A549 (cell line): Measurements from ENCODE around the gene MAD2L1. TPM values are rescaled to one million over a fixed set of nuclear protein-coding genes. Genes with fewer than 3 reads are reported as not detected.
A peak's percentile ranks its signal among the peaks of the same experiment; 100 is the strongest.

Source experiments
- ATAC-seq, 2 experiments: fragments of 200-7000 bp in 1 of 2; fragments of >200 bp in 1 of 2; cut with Nextera tagmentation in 1 of 2; cut with Tn5 transposase in 1 of 2; 3 replicates each; pipeline versions ENCODE4 v1.8.0 to v1.9.1; 2018 to 2020; ENCODE audit warnings: mild to moderate bottlenecking in 1 of 2, moderate library complexity in 1 of 2
- CTCF ChIA-PET: fragments of 300-600 bp; sonication (Branson Sonifier 250); formaldehyde crosslinking; extraction: SDS; loops from one replicate; lab custom pipeline; 2021; ENCODE audit warnings: antibody characterized with exemption, inconsistent platforms; lab: Yijun Ruan, JAX
- POLR2A ChIA-PET: fragments of 350-600 bp; formaldehyde crosslinking; extraction: SDS; loops from one replicate; lab custom pipeline; 2021; ENCODE audit warnings: antibody characterized with exemption, inconsistent platforms; lab: Yijun Ruan, JAX
- DNase-seq, 2 experiments: peaks; one replicate each; pipeline versions ENCODE4 v3.0.0 to v3.0.0-alpha.2; 2011 to 2016; ENCODE audit warnings: low read depth in 1 of 2, low spot score in 1 of 2
- FAIRE-seq: peaks from 2 replicates; lab custom pipeline; 2011; peaks lifted over from hg19 to GRCh38; lab: Jason Lieb, UNC
- H3K27ac ChIP-seq, 2 experiments: fragments of >200 bp; sonication (Bioruptor Twin); formaldehyde crosslinking; 3 replicates each; pipeline ENCODE4 v1.5.1; 2016 to 2017
- H3K4me1 ChIP-seq: fragments of >200 bp; sonication (Bioruptor Twin); formaldehyde crosslinking; 3 replicates; pipeline ENCODE4 v1.6.1; 2016
- H3K4me2 ChIP-seq: fragments of >200 bp; sonication (Bioruptor Twin); formaldehyde crosslinking; 3 replicates; pipeline ENCODE4 v1.6.1; 2016
- H3K4me3 ChIP-seq: fragments of >200 bp; sonication (Bioruptor Twin); formaldehyde crosslinking; 3 replicates; pipeline ENCODE4 v1.5.1; 2016
- H3K9me3 ChIP-seq: fragments of >200 bp; sonication (Bioruptor Twin); formaldehyde crosslinking; 3 replicates; pipeline ENCODE4 v1.6.1; 2016
- BCL3 ChIP-seq: fragments of >200 bp; sonication (Bioruptor Twin); formaldehyde crosslinking; IDR thresholded peaks from 3 replicates; pipeline ENCODE4 v1.6.1; 2016
- CBX2 ChIP-seq: fragments of 200-600 bp; sonication (generic); IDR thresholded peaks from 2 replicates; pipeline ENCODE4 v1.6.1; 2016; ENCODE audit warnings: low read depth, mild to moderate bottlenecking, borderline replicate concordance
- CHD2 ChIP-seq: fragments of 150-350 bp; IDR thresholded peaks from 2 replicates; pipeline ENCODE4 v1.6.1; 2014; ENCODE audit warnings: low read length; ENCODE audit not compliant: partially characterized antibody
- CHD4 ChIP-seq: fragments of 200-600 bp; sonication (generic); IDR thresholded peaks from 2 replicates; pipeline ENCODE4 v1.6.1; 2016; ENCODE audit warnings: antibody characterized with exemption, mild to moderate bottlenecking, borderline replicate concordance
- EHMT2 ChIP-seq: fragments of 200-600 bp; sonication (generic); IDR thresholded peaks from 2 replicates; pipeline ENCODE4 v1.6.1; 2016; ENCODE audit warnings: antibody characterized with exemption, low read depth, mild to moderate bottlenecking, moderate library complexity
- EP300 ChIP-seq, 2 experiments: fragments of >200 bp; sonication (Bioruptor Twin); formaldehyde crosslinking; IDR thresholded peaks; 2 replicates in 1 of 2; 3 replicates in 1 of 2; pipeline ENCODE4 v1.6.1; 2016 to 2017
- ESRRA ChIP-seq: fragments of 150-350 bp; IDR thresholded peaks from 2 replicates; pipeline ENCODE4 v1.6.1; 2014; ENCODE audit warnings: mild to moderate bottlenecking, low read length, borderline replicate concordance
- FOSB ChIP-seq: fragments of 250-450 bp; sonication (Bioruptor Pico); IDR thresholded peaks from 2 replicates; pipeline ENCODE4 v1.5.0; 2020; ENCODE audit warnings: mild to moderate bottlenecking, moderate library complexity
- FOSL2 ChIP-seq, 2 experiments: fragments of 450-650 bp in 1 of 2; fragments of >200 bp in 1 of 2; sonication (Bioruptor Twin) in 1 of 2; formaldehyde crosslinking; IDR thresholded peaks; 2 replicates each; pipeline versions ENCODE4 v1.5.0 to v1.6.1; 2016 to 2020; ENCODE audit warnings: mild to moderate bottlenecking in 1 of 2, moderate library complexity in 1 of 2
- GATA3 ChIP-seq: IDR thresholded peaks from 2 replicates; pipeline ENCODE4 v1.6.1; 2012; ENCODE audit warnings: borderline replicate concordance
- HES2 ChIP-seq: fragments of >200 bp; sonication (Bioruptor Twin); formaldehyde crosslinking; IDR thresholded peaks from 2 replicates; pipeline ENCODE4 v1.6.1; 2016
- HMGXB4 ChIP-seq: fragments of 250-450 bp; sonication (Bioruptor Pico); IDR thresholded peaks from 2 replicates; pipeline ENCODE4 v1.5.0; 2021; ENCODE audit warnings: mild to moderate bottlenecking, moderate library complexity, borderline replicate concordance
- HOXA7 ChIP-seq: fragments of 250-450 bp; sonication (Bioruptor Pico); IDR thresholded peaks from 2 replicates; pipeline ENCODE4 v1.5.0; 2020; ENCODE audit warnings: mild to moderate bottlenecking, moderate library complexity
- HOXB13 ChIP-seq: fragments of 250-450 bp; sonication (Bioruptor Pico); IDR thresholded peaks from 2 replicates; pipeline ENCODE4 v1.5.0; 2020; ENCODE audit warnings: low read depth, mild to moderate bottlenecking, moderate library complexity
- HOXB5 ChIP-seq: fragments of 250-450 bp; sonication (Bioruptor Pico); IDR thresholded peaks from 2 replicates; pipeline ENCODE4 v1.5.0; 2020; ENCODE audit warnings: mild to moderate bottlenecking, moderate library complexity
- MAFK ChIP-seq: fragments of 450-650 bp; IDR thresholded peaks from 2 replicates; pipeline ENCODE4 v1.6.1; 2014; ENCODE audit not compliant: partially characterized antibody
- MAX ChIP-seq: IDR thresholded peaks from 2 replicates; pipeline ENCODE4 v1.6.1; 2012
- MYC ChIP-seq: IDR thresholded peaks from 2 replicates; pipeline ENCODE4 v1.6.1; 2012; ENCODE audit warnings: mild to moderate bottlenecking, inconsistent platforms, low read length, improper control_type of control experiment, borderline replicate concordance
- NPAS2 ChIP-seq: fragments of 250-450 bp; sonication (Bioruptor Pico); IDR thresholded peaks from 2 replicates; pipeline ENCODE4 v1.8.0; 2022; ENCODE audit warnings: mild to moderate bottlenecking, moderate library complexity, borderline replicate concordance
- PBX3 ChIP-seq: IDR thresholded peaks from 2 replicates; pipeline ENCODE4 v1.6.1; 2012
- PHF8 ChIP-seq: fragments of 200-600 bp; sonication (generic); IDR thresholded peaks from 2 replicates; pipeline ENCODE4 v1.6.1; 2016; ENCODE audit warnings: low read depth, mild to moderate bottlenecking, antibody characterized with exemption, moderate library complexity, borderline replicate concordance
- POLR2AphosphoS2 ChIP-seq: conservative IDR thresholded peaks from 2 replicates; pipeline ENCODE4 v1.6.1; 2012; ENCODE audit warnings: low read length, improper control_type of control experiment, inconsistent platforms
- RAD21 ChIP-seq, 2 experiments: fragments of >200 bp in 1 of 2; sonication (Bioruptor Twin) in 1 of 2; formaldehyde crosslinking in 1 of 2; IDR thresholded peaks in 1 of 2; conservative IDR thresholded peaks in 1 of 2; 2 replicates in 1 of 2; 3 replicates in 1 of 2; pipeline ENCODE4 v1.6.1; 2012 to 2018; ENCODE audit warnings: inconsistent platforms in 1 of 2
- RARB ChIP-seq: fragments of 250-450 bp; sonication (Bioruptor Pico); IDR thresholded peaks from 2 replicates; pipeline ENCODE4 v1.8.0; 2021; ENCODE audit warnings: mild to moderate bottlenecking, moderate library complexity
- RCOR1 ChIP-seq: fragments of 150-350 bp; IDR thresholded peaks from 2 replicates; pipeline ENCODE4 v1.6.1; 2014; ENCODE audit warnings: antibody characterized with exemption, low read length, low read depth
- SMC3 ChIP-seq: fragments of >200 bp; sonication (Bioruptor Twin); formaldehyde crosslinking; IDR thresholded peaks from 3 replicates; pipeline ENCODE4 v1.6.1; 2018; ENCODE audit warnings: inconsistent platforms
- ZC3H11A ChIP-seq: fragments of 450-650 bp; IDR thresholded peaks from 2 replicates; pipeline ENCODE4 v1.6.1; 2014; ENCODE audit warnings: antibody characterized with exemption, mild to moderate bottlenecking
- ZFP36 ChIP-seq: fragments of 450-650 bp; IDR thresholded peaks from 2 replicates; pipeline ENCODE4 v1.6.1; 2014; ENCODE audit warnings: borderline replicate concordance; ENCODE audit not compliant: partially characterized antibody
- WGBS: methylation state at CpG from one replicate; pipeline ENCODE4 v1.1.6; 2017; ENCODE audit errors: missing lambda C conversion rate; 5-methylcytosine and 5-hydroxymethylcytosine counted together
- polyA plus RNA-seq, 4 experiments: library from polyadenylated mRNA; depleted of rRNA in 3 of 4; stranded (reverse); fragments of >200 nt; fragmentation: RNase III in 1 of 4; extraction: RNeasy Plus Mini Kit Qiagen cat#74134 plus additional on column Dnase treatment in 1 of 4; gene quantifications; 2 replicates in 3 of 4; 3 replicates in 1 of 4; pipeline ENCODE4 v1.2.3, GENCODE V29; 2011 to 2017

Gene MAD2L1
- polyA plus RNA-seq, 2 of the 4 experiments (the other 2 are of a cell fraction) = 65.3 to 77.8 TPM

- FAIRE-seq = no peak
- WGBS = 74% methylated on average over 5 of the region's 5 CpGs
- TF ChIP-seq MYC = no peak
- TF ChIP-seq HES2 = no peak
- TF ChIP-seq ESRRA = no peak
- no peak for TF ChIP-seq HOXB5 (CRISPR knock-in tag)
- TF ChIP-seq PBX3 = no peak
- TF ChIP-seq HMGXB4 (CRISPR knock-in tag) = no peak
- TF ChIP-seq ZC3H11A = no peak
- no peak for TF ChIP-seq RAD21 (conservative IDR thresholded peaks at IDR 0.05 in 1 of 2, IDR thresholded peaks at IDR 0.05 in 1 of 2)
- no peak for TF ChIP-seq FOSB (CRISPR knock-in tag)
- no peak for TF ChIP-seq NPAS2 (CRISPR knock-in tag)
- TF ChIP-seq RCOR1 = no peak
- TF ChIP-seq CBX2 = no peak
- TF ChIP-seq HOXA7 (CRISPR knock-in tag) = no peak
- no peak for TF ChIP-seq GATA3
- no peak for TF ChIP-seq SMC3
- Histone ChIP-seq H3K4me1 (peaks cover 15% of the 10 kb centered on the region; the same call in 2 of the 3 replicates), H3K4me2 (0 out of 3 replicates have a peak overlapping the region, but pooled peaks have one; percentile 88), H3K27ac (no peak overlapping the region), H3K4me3 (no peak overlapping the region), H3K9me3 (no peaks in the 10 kb centered on the region)
- ChIA-PET POLR2A (no interaction called here), CTCF (interaction anchor here (1.5 kb wide), 1 partner anchor 749 kb away, joined by 3 read pairs; no protein-coding TSS in a partner anchor)
- no peak for ATAC-seq
- no peak for DNase-seq
These were observed 3.9 kb downstream of the MAD2L1 start for GRCh38 chr4:120062663-120063195.

GRCh38 chr4:120059036-120059435 lies 7.6 kb downstream of the MAD2L1 start:
- H3K4me1 ChIP-seq = peaks cover 3% of the 10 kb centered on the region; the same call in 2 of the 3 replicates
- CTCF ChIA-PET = interaction anchor here (0.8 kb wide), 1 partner anchor 10 kb away, joined by 4 read pairs; no protein-coding TSS in a partner anchor
- DNase-seq = no peak
- 77% methylated on average over 1 of the region's 1 CpG for WGBS
- no peak overlapping the region for H3K4me2 ChIP-seq
- POLR2A ChIA-PET = no interaction called here
- H3K4me3 ChIP-seq = no peak overlapping the region
- H3K9me3 ChIP-seq = no peaks in the 10 kb centered on the region
- ATAC-seq = no peak
- H3K27ac ChIP-seq = no peak overlapping the region
- no peak for TF ChIP-seq GATA3
- no peak for TF ChIP-seq MYC
- TF ChIP-seq EP300 (IDR thresholded peaks at IDR 0.05) = no peak
- TF ChIP-seq POLR2AphosphoS2 = no peak
- TF ChIP-seq ESRRA = no peak
- TF ChIP-seq SMC3 = no peak
- TF ChIP-seq PHF8 = no peak
- no peak for TF ChIP-seq CHD4
- TF ChIP-seq EHMT2 = no peak
- no peak for TF ChIP-seq ZFP36
- TF ChIP-seq BCL3 = no peak
- TF ChIP-seq HOXB13 (CRISPR knock-in tag) = no peak
- TF ChIP-seq HMGXB4 (CRISPR knock-in tag) = no peak
- no peak for TF ChIP-seq CHD2
- no peak for TF ChIP-seq MAX
- TF ChIP-seq NPAS2 (CRISPR knock-in tag) = no peak
- no peak for TF ChIP-seq FOSL2 (IDR thresholded peaks at IDR 0.05)
- TF ChIP-seq FOSL2 (CRISPR knock-in tag; IDR thresholded peaks at IDR 0.05) = no peak
- TF ChIP-seq MAFK = no peak
- TF ChIP-seq RARB = no peak
- no peak for FAIRE-seq
